ENCODE results near the gene KRTAP5-2.
A peak's percentile ranks its signal among the peaks of the same experiment; 100 is the strongest.

Gene KRTAP5-2

GRCh38 chr11:1570896-1571759, 27.0 kb downstream of the KRTAP5-2 start:
- no peak for TF ChIP-seq CTCF (conservative IDR thresholded peaks at IDR 0.05)
- H3K27ac ChIP-seq = peak overlapping the region; percentile 84

DNA sequence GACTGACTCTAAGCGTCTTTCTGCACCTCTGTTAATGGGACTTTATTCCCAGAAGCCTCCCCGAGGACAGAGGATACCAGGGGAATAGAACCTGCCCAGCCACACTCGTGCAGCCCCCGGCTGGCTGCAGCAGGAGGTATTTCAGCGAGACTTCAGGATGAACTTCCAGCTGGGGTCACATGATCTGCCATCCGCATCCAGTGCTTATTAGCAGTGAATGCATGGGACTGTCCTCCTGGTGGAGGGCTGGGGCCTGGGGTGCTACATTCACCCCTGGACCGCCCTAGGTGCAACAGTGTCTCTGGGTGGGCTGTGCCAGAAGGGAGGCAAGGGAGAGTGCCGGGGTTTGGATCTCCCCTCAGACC, 27.6 kb downstream of the KRTAP5-2 start:
- peak overlapping the region; percentile 84 for H3K27ac ChIP-seq

DNA sequence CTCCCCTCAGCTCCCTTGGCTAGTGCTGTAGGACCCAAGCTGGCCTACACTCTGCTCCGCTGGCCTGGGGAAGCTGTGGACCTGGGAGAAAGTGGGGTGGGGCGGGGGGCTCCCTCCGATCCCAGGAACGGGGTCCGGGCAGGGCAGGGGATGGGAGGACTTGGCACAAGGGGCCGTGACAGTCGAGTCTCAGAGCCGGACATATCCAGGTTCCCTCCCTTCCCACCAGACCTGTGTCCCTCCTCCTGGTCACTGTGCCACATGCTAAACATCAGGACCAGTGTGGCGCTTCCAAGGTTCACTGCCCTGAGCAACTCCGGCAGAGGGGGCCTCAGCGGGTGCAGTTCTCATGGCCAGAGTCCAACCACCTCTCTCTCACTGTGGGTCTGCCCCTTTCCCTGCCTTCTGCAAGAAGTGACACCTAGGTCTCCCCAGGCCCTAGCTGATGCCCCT, 28.1 kb downstream of the KRTAP5-2 start:
- H3K27ac ChIP-seq = no peak overlapping the region
- TF ChIP-seq CTCF (conservative IDR thresholded peaks at IDR 0.05) = no peak

More for the DNA sequence above, 27.6 kb downstream of the KRTAP5-2 start:
- no peak for TF ChIP-seq CTCF (conservative IDR thresholded peaks at IDR 0.05)

- no peak for TF ChIP-seq CTCF (conservative IDR thresholded peaks at IDR 0.05)
- H3K27ac ChIP-seq = no peak overlapping the region
Observed at GRCh38 chr11:1569251-1569780, 28.8 kb downstream of the KRTAP5-2 start.

- TF ChIP-seq CTCF (conservative IDR thresholded peaks at IDR 0.05) = no peak
Observed at GRCh38 chr11:1568441-1568911, 29.6 kb downstream of the KRTAP5-2 start.

DNA sequence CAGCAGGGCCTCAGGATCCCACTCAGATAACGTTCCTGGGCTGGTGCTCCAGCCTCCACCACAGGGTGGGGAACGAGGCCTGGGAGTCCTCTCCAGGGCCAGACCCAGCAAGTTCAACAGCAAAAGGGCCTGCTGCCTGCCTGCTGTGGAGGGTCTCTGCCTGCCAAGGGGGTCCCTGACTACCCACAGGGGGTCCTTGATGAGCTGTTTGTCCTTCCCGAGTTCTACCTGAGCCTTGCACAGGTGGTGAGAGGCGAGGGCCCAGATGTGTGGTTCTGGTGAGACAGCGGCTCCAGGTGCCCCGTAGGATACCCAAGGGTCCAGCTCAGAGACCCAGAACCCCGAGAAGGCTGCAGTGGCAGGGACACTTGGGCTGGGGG, 30.4 kb downstream of the KRTAP5-2 start:
- no peak overlapping the region for H3K27ac ChIP-seq
- TF ChIP-seq CTCF (conservative IDR thresholded peaks at IDR 0.05) = no peak

More at GRCh38 chr11:1568441-1568911, 29.6 kb downstream of the KRTAP5-2 start:
- H3K27ac ChIP-seq = no peak overlapping the region

GRCh38 chr11:1567052-1567720, 30.9 kb downstream of the KRTAP5-2 start:
- TF ChIP-seq CTCF (conservative IDR thresholded peaks at IDR 0.05) = no peak
- no peak overlapping the region for H3K27ac ChIP-seq
